Neural crest cell (in vitro differentiated cells): ENCODE results near the gene MRPL10. TPM values are rescaled to one million over a fixed set of nuclear protein-coding genes. Genes with fewer than 3 reads are reported as not detected.
A peak's percentile ranks its signal among the peaks of the same experiment; 100 is the strongest.

ENCODE experiments used
- DNase-seq: peaks from one replicate; pipeline ENCODE4 v3.0.0; 2021; ENCODE audit warnings: low read depth, mixed read lengths, low spot score
- H3K27ac Mint-ChIP-seq: one replicate; pipeline ENCODE4 v1.8.0; 2021; ENCODE audit warnings: mild to moderate bottlenecking, mixed read lengths; ENCODE audit not compliant: unreplicated experiment
- H3K27me3 Mint-ChIP-seq: 2 replicates; pipeline ENCODE4 v1.8.0; 2021; ENCODE audit warnings: low read depth, mild to moderate bottlenecking, mixed read lengths
- H3K36me3 Mint-ChIP-seq: 2 replicates; pipeline ENCODE4 v1.8.0; 2021; ENCODE audit warnings: low read depth, mild to moderate bottlenecking, mixed read lengths
- H3K4me1 Mint-ChIP-seq: 2 replicates; pipeline ENCODE4 v1.8.0; 2021; ENCODE audit warnings: mixed read lengths
- H3K4me3 Mint-ChIP-seq: one replicate; pipeline ENCODE4 v1.8.0; 2021; ENCODE audit warnings: mild to moderate bottlenecking, mixed read lengths
- H3K9me3 Mint-ChIP-seq: 2 replicates; pipeline ENCODE4 v1.8.0; 2021; ENCODE audit warnings: mixed read lengths
- total RNA-seq: library from RNA; stranded (reverse); gene quantifications from 2 replicates; pipeline ENCODE4 v1.2.1, GENCODE V29; 2021
- TF ChIP-seq, protein P1 (sequence below): fragments of 200-600 bp; sonication (generic); conservative IDR thresholded peaks from 2 replicates; pipeline ENCODE4 v1.5.0; 2021; ENCODE audit warnings: antibody characterized with exemption, mild to moderate bottlenecking

Gene MRPL10
- total RNA-seq, 1 donor from 2014 or later, result 50.0 TPM

- Mint-ChIP-seq H3K4me3 (no peak overlapping the region), H3K36me3 (no peaks in the 10 kb centered on the region), H3K27ac (no peak overlapping the region), H3K27me3 (peaks cover 78% of the 10 kb centered on the region), H3K9me3 (no peaks in the 10 kb centered on the region), H3K4me1 (peaks cover 24% of the 10 kb centered on the region)
- DNase-seq, result no peak
- TF ChIP-seq, protein P1, sequence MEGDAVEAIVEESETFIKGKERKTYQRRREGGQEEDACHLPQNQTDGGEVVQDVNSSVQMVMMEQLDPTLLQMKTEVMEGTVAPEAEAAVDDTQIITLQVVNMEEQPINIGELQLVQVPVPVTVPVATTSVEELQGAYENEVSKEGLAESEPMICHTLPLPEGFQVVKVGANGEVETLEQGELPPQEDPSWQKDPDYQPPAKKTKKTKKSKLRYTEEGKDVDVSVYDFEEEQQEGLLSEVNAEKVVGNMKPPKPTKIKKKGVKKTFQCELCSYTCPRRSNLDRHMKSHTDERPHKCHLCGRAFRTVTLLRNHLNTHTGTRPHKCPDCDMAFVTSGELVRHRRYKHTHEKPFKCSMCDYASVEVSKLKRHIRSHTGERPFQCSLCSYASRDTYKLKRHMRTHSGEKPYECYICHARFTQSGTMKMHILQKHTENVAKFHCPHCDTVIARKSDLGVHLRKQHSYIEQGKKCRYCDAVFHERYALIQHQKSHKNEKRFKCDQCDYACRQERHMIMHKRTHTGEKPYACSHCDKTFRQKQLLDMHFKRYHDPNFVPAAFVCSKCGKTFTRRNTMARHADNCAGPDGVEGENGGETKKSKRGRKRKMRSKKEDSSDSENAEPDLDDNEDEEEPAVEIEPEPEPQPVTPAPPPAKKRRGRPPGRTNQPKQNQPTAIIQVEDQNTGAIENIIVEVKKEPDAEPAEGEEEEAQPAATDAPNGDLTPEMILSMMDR, result no peak
These were observed 14.4 kb upstream of the MRPL10 start for GRCh38 chr17:47845716-47846075.

- Mint-ChIP-seq H3K36me3 (no peaks in the 10 kb centered on the region), H3K27ac (no peak overlapping the region), H3K4me3 (peak overlapping the region; percentile 6), H3K4me1 (peaks cover 27% of the 10 kb centered on the region), H3K9me3 (no peaks in the 10 kb centered on the region), H3K27me3 (peaks cover 72% of the 10 kb centered on the region)
- DNase-seq, result no peak
- TF ChIP-seq, protein P1, result peak; percentile 55
These were observed 13.7 kb upstream of the MRPL10 start for GRCh38 chr17:47844814-47845715.

DNA sequence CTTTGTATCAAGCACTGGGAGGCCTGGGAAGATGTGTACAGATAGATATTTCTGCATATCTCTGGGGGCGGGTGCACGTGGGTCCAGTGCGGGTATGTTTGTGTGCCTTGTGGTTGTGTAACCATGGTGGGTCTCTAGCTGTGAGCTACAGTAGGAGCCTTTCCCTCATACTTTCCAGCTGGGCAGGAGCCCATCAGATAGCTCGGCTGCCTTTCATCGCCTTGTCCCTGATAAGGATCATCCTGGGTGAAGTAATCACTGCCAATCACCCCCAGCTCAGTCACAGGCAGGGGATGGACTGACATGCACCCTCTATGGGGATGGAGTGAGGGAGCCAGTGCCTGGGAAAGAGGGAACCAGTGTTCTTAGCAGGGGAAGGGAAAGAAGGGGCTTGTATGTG is 12.9 kb upstream of the MRPL10 start:
- Mint-ChIP-seq H3K4me3 (no peak overlapping the region), H3K27ac (no peak overlapping the region), H3K4me1 (peaks cover 35% of the 10 kb centered on the region), H3K9me3 (no peaks in the 10 kb centered on the region), H3K36me3 (no peaks in the 10 kb centered on the region), H3K27me3 (peaks cover 63% of the 10 kb centered on the region)
- DNase-seq, result no peak
- TF ChIP-seq, protein P1, result no peak

DNA sequence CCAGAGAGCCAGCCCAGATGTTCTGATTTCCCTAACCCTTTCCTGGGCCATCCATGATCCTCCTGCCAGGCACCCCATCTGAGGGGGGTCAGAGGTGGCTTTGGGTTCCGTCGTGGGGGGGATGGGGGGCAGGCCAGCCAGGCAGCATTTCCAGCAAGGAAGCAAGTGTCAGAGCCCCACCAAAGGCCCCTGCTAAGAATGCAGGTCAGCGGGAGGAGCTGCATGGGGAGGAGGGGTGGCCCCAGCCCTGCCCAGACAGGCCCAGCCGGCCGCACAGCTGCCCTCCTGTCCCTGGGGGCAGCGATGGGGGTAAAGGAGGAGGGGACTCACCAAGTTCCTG is 12.0 kb upstream of the MRPL10 start:
- no peak for DNase-seq
- Mint-ChIP-seq H3K4me1 (peaks cover 35% of the 10 kb centered on the region), H3K9me3 (no peaks in the 10 kb centered on the region), H3K36me3 (no peaks in the 10 kb centered on the region), H3K27ac (no peak overlapping the region), H3K4me3 (peak overlapping the region; percentile 77), H3K27me3 (peaks cover 55% of the 10 kb centered on the region)
- TF ChIP-seq, protein P1, result no peak

GRCh38 chr17:47841488-47842291 is 10.3 kb upstream of the MRPL10 start:
- no peak for DNase-seq
- H3K27me3 Mint-ChIP-seq, result peaks cover 38% of the 10 kb centered on the region
- H3K9me3 Mint-ChIP-seq, result no peaks in the 10 kb centered on the region
- no peaks in the 10 kb centered on the region for H3K36me3 Mint-ChIP-seq
- H3K4me1 Mint-ChIP-seq, result peaks cover 31% of the 10 kb centered on the region
- TF ChIP-seq, protein P1, result peak; percentile 44
- H3K4me3 Mint-ChIP-seq, result peak overlapping the region; percentile 96
- H3K27ac Mint-ChIP-seq, result no peak overlapping the region
